ENCODE data around the gene POLA2. TPM values are rescaled to one million over a fixed set of nuclear protein-coding genes. Genes with fewer than 3 reads are reported as not detected.

The POLA2 gene
- total RNA-seq, 1 experiment from 2014 or later: 25.3 TPM

DNA sequence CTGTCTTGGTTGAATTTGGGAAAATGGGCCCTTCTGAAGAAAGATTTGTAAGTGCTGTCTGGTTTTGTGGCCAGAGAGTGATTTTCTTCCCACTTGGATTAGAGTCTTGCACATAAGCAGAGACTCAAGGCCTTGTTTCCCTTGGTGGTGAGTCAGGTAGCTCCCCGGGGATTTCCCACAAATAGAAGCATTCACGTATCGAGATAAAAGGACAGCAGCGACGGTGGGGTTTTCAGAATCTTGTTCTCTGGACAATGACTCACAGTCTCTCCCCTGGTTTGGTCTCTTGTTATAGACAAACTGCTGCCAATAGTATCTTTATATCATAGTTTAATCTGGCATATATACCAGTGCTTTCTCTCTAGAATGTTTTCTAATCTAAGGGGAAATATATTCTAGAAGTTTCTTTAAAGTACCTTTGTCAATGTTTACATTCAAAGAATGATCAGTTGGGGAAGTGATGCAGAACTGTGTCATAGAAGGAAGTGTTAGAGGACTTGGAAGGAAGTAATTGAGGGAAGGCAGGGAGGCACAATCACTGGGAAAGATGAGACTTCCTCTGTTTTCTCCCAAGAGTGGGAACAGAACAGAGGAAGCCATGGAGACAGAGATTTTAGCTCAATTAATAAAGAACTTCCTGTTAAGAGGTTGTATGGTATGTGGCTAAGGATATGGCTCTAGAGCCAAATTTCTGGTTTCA, 18.1 kb downstream of the POLA2 start:
- ChIA-PET CTCF (interaction anchor here (0.5 to 1.6 kb wide), 4 partner anchors 12 to 35 kb away, joined by 3 read pairs; partner anchors contain the start of gene CDC42EP2), POLR2A (interaction anchor here (0.6 to 2.2 kb wide), 3 partner anchors 12 to 231 kb away, joined by 3 to 10 read pairs (median 6); no protein-coding TSS in a partner anchor)
- Mint-ChIP-seq H3K4me1 (ENCODE audit: low read depth, unreplicated experiment) (peaks cover 44% of the 10 kb centered on the region), H3K27ac (ENCODE audit: unreplicated experiment) (peak overlapping the region; percentile 90), H3K27me3 (ENCODE audit: insufficient read depth, unreplicated experiment) (no peaks in the 10 kb centered on the region), H3K36me3 (ENCODE audit: insufficient read depth, unreplicated experiment) (peaks cover 57% of the 10 kb centered on the region), H3K4me3 (ENCODE audit: unreplicated experiment) (peak overlapping the region; percentile 26), H3K9me3 (ENCODE audit: unreplicated experiment) (no peaks in the 10 kb centered on the region)
- peaks cover 58% of the 10 kb centered on the region for H3K4me1 ChIP-seq
- H3K27me3 ChIP-seq (replicated peaks; ENCODE audit: control insufficient read depth, insufficient read depth, low read length): no peaks in the 10 kb centered on the region
- intact Hi-C loops (cut with micrococcal nuclease; ENCODE audit: unreplicated experiment): loop anchor here (5.0 kb wide), 1 partner anchor 137 kb away; no protein-coding TSS in a partner anchor
- no peak for TF ChIP-seq CTCF (IDR thresholded peaks at IDR 0.05; ENCODE audit: insufficient read depth in 1 of 2, low read depth in 1 of 2, low read length in 1 of 2, severe bottlenecking in 1 of 2, unreplicated experiment in 1 of 2)
- BruUV-seq (replicated peaks): no TSS peak
- H3K4me3 ChIP-seq (ENCODE audit: low read depth, low read length): no peak overlapping the region
- H3K36me3 ChIP-seq (ENCODE audit: control insufficient read depth, insufficient read depth, low read length): peaks cover 7% of the 10 kb centered on the region
- H3K9me3 ChIP-seq: no peaks in the 10 kb centered on the region
- peak; percentile 57 to 61 for DNase-seq

- no peak for TF ChIP-seq CTCF (IDR thresholded peaks at IDR 0.05; ENCODE audit: insufficient read depth in 1 of 2, low read depth in 1 of 2, low read length in 1 of 2, severe bottlenecking in 1 of 2, unreplicated experiment in 1 of 2)
- Histone ChIP-seq H3K9me3 (no peaks in the 10 kb centered on the region), H3K27me3 (replicated peaks; ENCODE audit: control insufficient read depth, insufficient read depth, low read length) (no peaks in the 10 kb centered on the region), H3K4me3 (ENCODE audit: low read depth, low read length) (no peak overlapping the region), H3K4me1 (peaks cover 55% of the 10 kb centered on the region), H3K36me3 (ENCODE audit: control insufficient read depth, insufficient read depth, low read length) (peaks cover 7% of the 10 kb centered on the region)
- H3K4me3 Mint-ChIP-seq (ENCODE audit: unreplicated experiment): no peak overlapping the region
- ChIA-PET CTCF (interaction anchor here (0.9 to 1.6 kb wide), 3 partner anchors 11 to 41 kb away, joined by 3 to 4 read pairs (median 3); no protein-coding TSS in a partner anchor), POLR2A (interaction anchor here (0.6 to 2.2 kb wide), 2 partner anchors 11 to 38 kb away, joined by 10 read pairs; no protein-coding TSS in a partner anchor)
- no peak for DNase-seq
- H3K36me3 Mint-ChIP-seq (ENCODE audit: insufficient read depth, unreplicated experiment): peaks cover 60% of the 10 kb centered on the region
- H3K27me3 Mint-ChIP-seq (ENCODE audit: insufficient read depth, unreplicated experiment): no peaks in the 10 kb centered on the region
- peaks cover 39% of the 10 kb centered on the region for H3K4me1 Mint-ChIP-seq (ENCODE audit: low read depth, unreplicated experiment)
- BruUV-seq (replicated peaks): no TSS peak
- H3K27ac Mint-ChIP-seq (ENCODE audit: unreplicated experiment): peak overlapping the region; percentile 16
- no peaks in the 10 kb centered on the region for H3K9me3 Mint-ChIP-seq (ENCODE audit: unreplicated experiment)
- intact Hi-C loops (cut with micrococcal nuclease; ENCODE audit: unreplicated experiment): no loop called here
These were observed 18.9 kb downstream of the POLA2 start for GRCh38 chr11:65280646-65281045.

DNA sequence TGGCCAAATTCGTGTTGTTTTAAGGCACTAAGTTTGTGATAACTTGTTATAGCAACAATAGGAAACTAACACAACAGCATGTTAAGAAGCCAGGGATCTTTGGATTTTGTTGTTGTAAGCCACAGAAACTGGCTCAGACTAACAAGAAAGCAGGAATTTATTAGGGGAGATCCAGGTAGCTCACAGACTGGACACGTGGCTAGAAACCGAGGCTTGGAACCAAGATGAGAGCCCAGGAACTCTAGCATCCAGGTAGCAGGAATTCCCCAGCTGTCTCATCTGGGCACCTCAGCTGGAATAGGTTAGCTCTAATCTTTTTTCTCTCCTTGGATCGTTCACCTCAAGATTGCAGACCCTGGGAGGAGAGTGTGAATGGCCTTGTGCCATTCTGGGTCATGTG, 24.9 kb downstream of the POLA2 start:
- CTCF ChIA-PET: no interaction called here
- H3K36me3 Mint-ChIP-seq (ENCODE audit: insufficient read depth, unreplicated experiment): peaks cover 92% of the 10 kb centered on the region
- intact Hi-C loops (cut with micrococcal nuclease; ENCODE audit: unreplicated experiment): no loop called here

More for the DNA sequence above, 24.9 kb downstream of the POLA2 start:
- H3K27ac Mint-ChIP-seq (ENCODE audit: unreplicated experiment): no peak overlapping the region
- H3K4me3 ChIP-seq (ENCODE audit: low read depth, low read length): no peak overlapping the region
- H3K27me3 ChIP-seq (replicated peaks; ENCODE audit: control insufficient read depth, insufficient read depth, low read length): no peaks in the 10 kb centered on the region
- no peaks in the 10 kb centered on the region for H3K27me3 Mint-ChIP-seq (ENCODE audit: insufficient read depth, unreplicated experiment)
- BruUV-seq (replicated peaks): no TSS peak
- H3K36me3 ChIP-seq (ENCODE audit: control insufficient read depth, insufficient read depth, low read length): peaks cover 2% of the 10 kb centered on the region
- no peaks in the 10 kb centered on the region for H3K9me3 ChIP-seq
- no peaks in the 10 kb centered on the region for H3K9me3 Mint-ChIP-seq (ENCODE audit: unreplicated experiment)
- H3K4me3 Mint-ChIP-seq (ENCODE audit: unreplicated experiment): no peak overlapping the region
- no peak for TF ChIP-seq CTCF (IDR thresholded peaks at IDR 0.05; ENCODE audit: insufficient read depth in 1 of 2, low read depth in 1 of 2, low read length in 1 of 2, severe bottlenecking in 1 of 2, unreplicated experiment in 1 of 2)
- peaks cover 18% of the 10 kb centered on the region for H3K4me1 ChIP-seq
- POLR2A ChIA-PET: interaction anchor here (0.5 kb wide), 1 partner anchor 63 kb away, joined by 3 read pairs; no protein-coding TSS in a partner anchor
- DNase-seq: no peak
- peaks cover 15% of the 10 kb centered on the region for H3K4me1 Mint-ChIP-seq (ENCODE audit: low read depth, unreplicated experiment)
